GM21528 (cell line): ENCODE results near the gene OBSCN.
"Not testable (repeated sequence)": the region's sequence is repeated elsewhere in the genome, so short reads cannot be mapped to it uniquely, and the experiment has no call there.

Experiments
- ATAC-seq: cut with Tn5 transposase; IDR thresholded peaks from one replicate; pipeline ENCODE4 v1.9.1; 2021; ENCODE audit warnings: mild to moderate bottlenecking, moderate library complexity; ENCODE audit not compliant: unreplicated experiment, low FRiP score

OBSCN gene

DNA sequence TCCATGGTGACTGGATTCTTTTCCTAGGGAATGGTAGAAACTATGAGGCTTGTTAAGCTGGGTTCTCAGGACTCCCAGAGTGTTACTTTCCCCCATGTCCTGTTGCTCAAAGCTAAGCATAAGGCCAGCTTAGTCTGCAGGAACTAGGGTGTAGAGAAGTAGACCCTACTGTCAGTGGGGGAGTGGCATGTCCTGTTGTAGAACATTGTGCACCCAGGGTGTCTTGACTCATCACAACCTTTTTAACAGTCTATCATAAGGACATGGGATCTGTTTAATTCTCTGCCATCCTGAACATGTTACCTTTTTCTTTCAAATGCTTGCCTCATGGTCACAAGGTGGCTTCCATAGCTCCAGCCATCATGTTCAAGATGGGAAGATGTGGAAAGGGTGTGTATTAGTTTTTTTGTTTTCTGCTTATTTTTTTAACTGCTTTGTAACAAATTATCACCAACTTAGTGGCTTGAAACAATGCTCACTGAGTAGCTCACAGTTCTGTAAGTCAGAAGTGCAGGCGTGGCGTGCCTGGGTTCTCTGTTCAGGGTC, 17.4 kb downstream of the OBSCN start:
- ATAC-seq: no peak

DNA sequence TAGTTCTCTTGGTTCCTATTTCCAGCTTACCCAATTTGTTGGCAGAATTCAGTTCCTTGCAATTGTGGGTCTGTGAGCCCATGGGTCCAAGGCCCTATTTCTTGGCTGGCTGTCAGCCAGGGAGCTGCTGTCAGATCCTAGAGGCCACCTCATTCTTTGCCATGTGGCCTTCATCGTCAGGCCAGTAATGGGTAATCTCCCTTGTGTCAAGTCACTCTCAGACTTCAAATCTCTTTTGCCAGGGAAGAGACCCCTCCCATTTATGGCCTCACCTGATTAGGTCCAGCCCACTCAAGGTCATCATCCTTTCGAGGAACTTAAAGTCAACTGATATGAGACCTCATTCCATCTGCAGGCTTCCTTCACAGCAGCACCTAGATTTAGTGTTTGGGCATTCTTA, 17.9 kb downstream of the OBSCN start:
- no peak for ATAC-seq

DNA sequence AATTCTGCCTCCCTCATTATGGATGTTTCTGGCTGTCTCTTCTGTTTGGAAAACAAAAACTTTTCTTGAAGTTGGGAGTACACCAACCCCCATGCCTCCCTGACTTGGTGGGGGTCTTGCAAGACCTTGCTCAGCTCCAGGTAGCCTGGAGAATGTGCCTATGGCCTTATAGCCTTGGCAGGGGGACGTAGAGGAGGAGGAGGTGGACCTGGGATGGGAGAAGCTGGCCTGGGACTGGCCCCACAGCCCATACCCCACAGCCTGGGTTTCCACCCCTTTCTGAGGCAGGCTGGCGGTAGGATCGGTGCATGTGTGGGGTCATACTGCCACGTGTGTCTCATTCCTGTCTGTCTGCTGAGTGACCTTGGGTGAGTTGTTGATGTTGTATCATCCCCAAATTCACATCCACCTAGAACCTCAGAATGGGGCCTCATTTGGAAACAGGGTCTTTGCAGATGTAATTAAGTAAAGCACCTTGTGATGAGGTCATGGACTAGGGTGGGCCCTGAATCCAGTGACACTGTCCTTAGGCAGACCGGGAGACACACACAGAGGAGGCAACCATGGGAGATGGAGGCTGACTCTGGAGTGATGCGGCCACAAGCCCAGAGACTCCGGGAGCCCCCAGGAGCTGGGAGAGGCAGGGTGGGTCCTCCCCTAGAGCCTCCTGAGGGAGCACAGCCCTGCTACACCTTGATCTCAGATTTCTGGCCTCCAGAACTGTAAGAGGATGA, 18.5 kb downstream of the OBSCN start:
- no peak for ATAC-seq

DNA sequence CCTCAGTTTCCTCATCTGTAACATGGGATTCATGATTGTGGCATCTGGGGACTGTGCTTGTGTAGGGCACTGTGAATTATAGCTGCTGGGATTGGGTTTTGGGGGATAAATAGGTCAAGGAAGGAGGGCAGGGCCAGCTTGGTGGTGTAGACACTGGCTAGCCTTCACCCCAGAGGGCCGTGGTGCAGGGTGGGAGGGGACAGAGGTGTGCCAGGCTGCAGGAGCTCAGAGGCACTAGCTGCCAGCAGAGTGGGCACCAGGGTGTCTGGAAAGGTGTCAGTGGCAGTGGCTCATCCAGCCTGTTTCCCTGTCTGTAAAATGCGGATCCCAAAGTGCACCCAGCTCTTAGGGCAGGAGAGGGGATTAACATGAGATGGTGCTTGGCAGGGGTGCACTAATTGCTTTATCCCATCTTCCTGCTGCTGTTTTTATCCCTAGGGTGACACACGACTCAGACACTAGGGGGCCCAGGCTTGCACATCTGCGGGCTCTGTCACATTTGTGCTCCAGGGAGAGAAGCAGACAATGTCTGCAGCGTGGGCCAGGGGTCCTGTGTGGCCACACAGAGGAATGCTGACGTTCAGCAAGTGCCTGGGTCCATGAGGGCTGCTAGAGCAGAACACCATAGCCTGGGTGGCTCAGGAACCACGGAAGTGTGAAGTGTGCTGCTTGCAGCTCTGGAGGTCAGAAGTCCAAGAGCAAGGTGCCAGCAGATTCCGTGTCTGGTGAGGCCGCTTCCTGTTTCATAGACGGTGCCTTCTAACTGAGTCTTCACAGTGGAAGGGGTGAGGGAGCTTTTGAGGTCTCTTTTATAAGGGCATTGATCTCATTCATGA, 19.3 kb downstream of the OBSCN start:
- no peak for ATAC-seq

DNA sequence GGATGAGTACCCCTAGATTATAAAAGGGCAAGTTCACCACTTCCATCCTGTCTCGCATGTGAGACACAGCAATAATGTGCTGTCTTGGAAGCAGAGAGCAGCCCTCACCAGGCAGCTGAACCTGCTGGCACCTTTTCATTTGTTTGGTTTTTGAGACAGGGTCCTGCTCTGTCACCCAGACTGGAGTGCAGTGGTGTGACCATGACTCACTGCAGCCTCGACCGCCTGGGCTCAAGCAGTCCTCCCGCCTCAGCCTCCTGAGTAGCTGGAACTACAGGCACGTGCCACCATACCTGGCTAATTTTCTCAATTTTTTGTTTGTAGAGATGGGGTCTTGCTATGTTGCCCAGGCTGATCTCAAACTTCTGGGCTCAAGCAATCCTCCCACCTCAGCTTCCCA, 20.3 kb downstream of the OBSCN start:
- not testable (repeated sequence) for ATAC-seq

DNA sequence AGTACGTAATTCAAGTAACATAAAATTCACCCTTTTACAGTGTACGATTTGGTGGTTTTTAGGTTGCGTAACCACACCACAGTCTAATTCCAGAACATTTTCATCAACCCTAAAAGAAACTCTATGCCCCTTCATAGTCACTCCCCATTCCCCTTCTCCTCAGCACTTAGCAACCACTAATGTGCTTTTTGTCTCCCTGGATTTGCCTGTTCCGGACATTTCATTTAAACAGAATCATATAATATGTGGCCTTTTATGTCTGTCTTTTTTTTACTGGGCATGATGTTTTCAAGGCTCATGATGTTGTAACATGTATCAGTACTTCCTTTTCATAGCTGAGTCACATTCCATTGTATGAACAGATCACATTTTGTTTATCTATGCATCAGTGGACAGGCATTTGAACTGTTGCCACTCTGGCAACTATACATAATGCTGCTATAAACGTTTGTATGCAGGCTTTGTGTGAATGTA, 20.8 kb downstream of the OBSCN start:
- no peak for ATAC-seq

DNA sequence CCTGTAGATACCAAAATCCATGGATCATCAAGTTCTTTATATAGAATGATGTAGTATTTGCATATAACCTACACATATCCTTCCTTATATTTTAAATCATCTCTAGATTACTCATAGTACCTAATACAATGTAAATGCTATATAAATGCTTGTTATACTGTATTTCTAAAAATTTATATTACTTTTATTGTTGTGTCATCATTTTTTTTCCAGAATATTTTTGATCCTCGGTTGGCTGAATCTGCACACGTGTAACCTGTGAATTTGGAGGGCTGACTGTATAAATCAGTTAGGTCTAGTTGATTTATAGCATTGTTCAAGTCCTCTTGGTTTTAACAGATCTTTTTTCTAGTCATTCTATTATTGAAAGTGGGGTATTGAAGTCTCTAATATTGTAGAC, 23.3 kb downstream of the OBSCN start:
- no peak for ATAC-seq

DNA sequence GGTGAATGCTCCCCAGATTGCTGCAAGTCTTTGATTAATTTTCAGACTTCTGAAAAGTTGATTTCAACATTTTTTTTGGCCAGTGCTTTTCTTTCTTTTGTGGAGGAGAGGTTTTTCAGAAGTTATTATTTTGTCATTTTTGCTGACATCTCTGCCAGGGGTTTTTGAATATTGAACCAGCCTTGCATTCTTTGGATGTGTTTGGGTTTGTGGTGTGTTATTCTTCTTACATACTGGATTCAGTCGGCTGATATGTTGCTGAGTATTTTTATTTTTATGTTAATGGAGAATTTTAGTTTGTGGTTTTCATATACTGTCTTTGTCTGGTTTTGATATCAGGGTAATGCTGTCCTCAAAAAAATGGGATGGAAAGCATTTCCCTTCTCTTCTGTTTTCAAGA, 25.3 kb downstream of the OBSCN start:
- ATAC-seq: no peak

DNA sequence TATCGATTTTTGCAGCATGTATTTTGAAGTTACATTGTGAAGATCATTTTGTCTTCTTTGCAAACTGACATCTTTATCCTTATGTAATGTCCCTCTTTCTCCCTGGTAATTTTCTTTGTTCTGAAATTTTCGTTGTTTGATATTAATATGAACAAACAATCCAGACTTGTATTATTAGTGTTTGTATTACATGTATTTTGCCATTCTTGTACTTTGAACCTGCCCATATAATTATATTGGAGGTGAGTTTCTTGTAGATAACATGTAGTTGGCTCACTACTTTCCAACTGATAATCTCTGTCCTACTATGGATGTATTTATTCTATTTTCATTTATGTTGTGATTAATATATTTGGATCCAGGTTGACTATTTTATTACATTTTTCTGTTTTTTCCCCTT, 27.1 kb downstream of the OBSCN start:
- ATAC-seq: no peak

DNA sequence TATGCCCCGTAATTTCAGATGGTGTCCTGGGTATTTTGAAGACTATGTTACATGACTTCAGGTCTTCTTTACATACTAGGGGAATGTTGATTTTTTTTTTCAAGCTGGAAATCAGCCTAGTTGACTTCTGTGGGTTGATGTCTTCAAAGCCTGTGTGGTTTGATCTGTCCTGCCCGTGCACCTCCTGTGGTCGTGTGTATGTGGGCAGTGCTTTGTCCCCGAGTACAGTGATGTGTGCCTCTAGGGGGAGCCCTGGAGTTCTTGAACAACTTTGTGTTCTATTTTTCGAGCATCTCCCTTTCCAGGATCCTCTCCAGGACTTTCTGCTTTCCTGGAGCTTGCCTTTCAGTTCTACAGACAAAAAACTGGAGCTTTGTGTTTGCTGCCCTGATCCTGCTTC, 28.9 kb downstream of the OBSCN start:
- ATAC-seq: no peak

DNA sequence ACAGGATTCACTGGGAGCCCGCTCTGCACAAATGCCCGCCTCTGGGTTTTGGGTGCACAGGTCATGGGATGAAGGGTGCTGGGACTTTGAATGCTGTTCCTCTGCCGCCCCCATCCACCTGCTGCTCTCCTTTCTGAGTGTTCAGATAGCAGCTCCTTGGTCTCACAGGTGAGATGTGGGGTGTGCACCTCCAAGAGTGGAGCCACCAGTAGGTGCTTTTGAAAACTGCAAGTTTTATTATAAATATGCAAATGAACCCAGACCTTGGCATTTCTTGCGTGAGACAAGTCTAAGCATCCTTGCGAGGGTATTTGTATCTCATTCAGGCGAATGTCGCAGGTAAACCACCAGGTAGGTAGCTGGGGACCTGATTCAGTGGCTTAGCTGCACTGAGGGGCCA, 30.2 kb downstream of the OBSCN start:
- ATAC-seq: no peak

DNA sequence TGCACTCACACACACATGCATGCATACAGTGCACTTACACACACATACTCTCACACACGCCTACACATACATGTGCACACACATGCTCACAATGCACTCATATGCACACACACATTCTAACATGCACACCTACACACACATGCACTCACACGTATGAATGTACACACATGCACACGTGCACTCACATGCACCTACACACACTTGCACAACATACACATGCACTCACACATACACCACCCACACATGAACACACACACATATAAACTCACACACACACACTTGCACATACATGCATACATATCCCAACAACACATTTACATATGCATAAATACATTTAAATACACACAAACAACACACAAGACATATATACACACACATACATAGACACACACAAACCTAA, 30.6 kb downstream of the OBSCN start:
- ATAC-seq: no peak

DNA sequence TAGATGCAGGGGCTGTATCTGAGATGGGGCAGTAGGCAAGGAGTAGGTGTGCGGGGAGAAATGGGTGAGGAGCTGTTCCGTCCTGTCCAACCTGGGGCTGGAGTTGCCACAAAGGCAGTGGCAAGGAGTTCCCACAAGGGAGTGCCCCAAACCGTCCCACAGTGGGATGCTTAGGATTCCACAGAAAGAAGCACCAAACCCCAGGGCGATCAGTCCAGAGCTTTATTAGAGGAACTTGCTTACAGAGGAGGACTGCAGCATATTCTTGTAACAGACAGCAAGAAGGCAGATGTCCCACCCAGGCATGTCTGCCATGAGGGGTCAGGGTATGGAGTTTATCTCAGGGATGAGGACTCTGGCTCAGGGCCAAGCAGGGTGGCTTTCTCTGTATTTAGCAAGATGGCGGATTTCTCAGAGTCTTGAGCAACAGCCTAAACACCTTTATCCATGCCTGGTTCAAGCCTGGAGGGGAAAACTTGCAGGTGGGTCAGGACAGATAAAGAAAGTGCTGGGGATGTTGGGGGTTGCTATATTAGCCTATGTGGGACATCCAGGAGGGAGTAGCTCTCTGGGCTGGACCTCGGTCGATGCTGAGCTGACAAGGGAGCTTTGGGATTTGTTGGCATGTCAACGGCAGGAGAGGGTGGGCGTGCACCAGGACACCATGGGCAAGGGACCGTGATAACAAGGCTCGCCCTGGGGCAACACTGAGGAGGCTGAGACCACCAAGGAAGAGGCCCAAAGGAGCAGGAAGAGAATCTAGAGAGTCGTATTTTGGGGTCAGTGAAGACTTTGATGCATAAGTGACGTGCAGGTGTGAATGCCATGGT, 32.8 kb downstream of the OBSCN start:
- ATAC-seq: no peak

DNA sequence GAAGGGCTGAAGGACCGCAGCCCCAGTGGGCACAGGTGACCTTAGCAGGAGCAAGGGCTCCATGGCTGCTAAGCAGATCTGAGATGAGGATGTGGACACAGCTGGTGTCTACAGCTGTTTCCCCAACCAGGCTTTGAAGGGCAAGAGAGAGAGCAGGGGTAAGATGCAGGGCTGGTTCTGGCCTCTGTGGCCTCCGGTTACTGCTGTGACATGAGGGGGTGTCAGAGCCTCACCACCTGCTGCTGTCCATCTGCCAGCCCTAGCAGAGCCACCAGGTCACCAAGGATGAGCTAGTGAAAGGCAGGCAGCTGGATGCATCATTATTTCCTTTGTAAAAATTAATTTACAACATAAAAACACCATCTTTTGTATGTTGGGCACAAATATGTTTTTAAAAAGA, 33.4 kb downstream of the OBSCN start:
- ATAC-seq: no peak

DNA sequence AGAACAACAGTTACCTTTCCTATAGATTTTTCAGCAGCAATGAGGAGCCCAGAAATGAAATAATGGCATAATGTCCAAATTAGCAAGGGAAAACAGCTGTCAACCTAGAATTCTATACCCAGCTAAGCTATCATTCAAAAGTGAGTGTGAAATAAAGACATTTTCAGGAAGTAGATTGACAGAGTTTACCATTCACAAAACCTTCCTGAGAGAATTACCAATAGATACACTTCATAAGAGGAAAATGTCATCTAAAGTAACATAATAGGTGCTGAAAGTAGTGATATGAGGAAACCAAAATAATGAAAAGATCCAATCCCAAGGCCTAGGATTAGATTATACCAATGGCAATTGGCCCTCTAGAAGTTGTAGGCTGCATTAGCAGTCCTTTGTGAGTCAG, 34.6 kb downstream of the OBSCN start:
- ATAC-seq: no peak

DNA sequence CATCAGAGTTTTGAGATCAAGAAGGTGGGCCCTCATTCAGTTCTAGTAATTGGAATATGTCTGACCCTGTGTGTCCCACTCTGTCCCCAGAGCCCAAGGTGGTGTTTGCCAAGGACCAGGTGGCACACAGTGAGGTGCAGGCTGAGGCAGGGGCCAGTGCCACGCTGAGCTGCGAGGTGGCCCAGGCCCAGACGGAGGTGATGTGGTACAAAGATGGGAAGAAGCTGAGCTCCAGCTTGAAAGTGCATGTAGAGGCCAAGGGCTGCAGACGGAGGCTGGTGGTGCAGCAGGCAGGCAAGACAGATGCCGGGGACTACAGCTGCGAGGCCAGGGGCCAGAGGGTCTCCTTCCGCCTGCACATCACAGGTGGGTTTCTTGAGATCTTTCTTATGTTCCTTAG, 35.2 kb downstream of the OBSCN start:
- ATAC-seq: no peak

DNA sequence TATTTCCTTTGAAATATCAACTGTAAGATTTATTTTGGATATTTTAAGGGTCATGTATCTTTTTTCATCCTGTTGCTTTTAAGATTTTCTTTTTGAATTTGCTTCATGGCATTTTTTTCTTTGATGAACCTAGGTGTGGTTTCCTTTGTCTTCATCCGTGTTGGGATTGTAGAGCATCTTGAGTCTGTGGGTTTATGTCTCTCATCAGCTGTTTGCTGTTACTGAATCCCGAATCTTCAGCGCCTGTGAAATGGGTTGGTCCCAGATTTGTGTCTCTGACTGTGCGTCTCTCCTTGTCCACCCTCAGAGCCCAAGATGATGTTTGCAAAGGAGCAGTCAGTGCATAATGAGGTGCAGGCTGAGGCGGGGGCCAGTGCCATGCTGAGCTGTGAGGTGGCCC, 36.1 kb downstream of the OBSCN start:
- ATAC-seq: not testable (repeated sequence)

DNA sequence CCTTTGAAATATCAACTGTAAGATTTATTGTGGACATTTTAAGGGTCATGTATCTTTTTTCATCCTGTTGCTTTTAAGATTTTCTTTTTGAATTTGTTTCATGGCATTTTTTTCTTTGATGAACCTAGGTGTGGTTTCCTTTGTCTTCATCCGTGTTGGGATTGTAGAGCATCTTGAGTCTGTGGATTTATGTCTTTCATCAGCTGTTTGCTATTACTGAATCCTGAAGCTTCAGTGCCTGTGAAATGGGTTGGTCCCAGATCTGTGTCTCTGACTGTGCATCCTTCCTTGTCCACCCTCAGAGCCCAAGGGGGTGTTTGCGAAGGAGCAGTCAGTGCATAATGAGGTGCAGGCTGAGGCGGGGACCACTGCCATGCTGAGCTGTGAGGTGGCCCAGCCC, 37.3 kb downstream of the OBSCN start:
- no peak for ATAC-seq

DNA sequence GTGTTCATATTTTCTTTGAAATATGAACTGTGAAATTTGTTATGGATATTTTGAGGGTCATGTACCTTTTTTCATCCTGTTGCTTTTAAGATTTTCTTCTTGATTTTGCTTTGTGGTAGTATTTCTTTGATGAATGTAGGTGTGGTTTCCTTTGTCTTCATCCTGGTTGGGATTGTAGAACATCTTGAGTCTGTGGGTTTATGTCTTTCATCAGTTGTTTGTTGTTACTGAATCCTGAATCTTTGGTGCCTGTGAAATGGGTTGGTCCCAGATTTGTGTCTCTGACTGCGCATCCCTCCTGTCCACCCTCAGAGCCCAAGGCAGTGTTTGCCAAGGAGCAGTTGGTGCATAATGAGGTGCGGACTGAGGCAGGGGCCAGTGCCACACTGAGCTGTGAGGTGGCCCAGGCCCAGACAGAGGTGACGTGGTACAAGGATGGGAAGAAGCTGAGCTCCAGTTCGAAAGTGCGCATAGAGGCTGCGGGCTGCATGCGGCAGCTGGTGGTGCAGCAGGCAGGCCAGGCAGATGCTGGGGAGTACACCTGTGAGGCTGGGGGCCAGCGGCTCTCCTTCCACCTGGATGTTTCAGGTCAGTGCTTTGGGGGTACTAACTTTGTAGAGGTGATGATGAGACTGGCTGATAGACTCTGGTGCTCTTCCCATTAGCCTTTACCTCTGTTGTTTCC, 38.5 kb downstream of the OBSCN start:
- no peak for ATAC-seq
